ENCODE measurements around the gene RALGAPA2.

- TF ChIP-seq CTCF (IDR thresholded peaks at IDR 0.05; ENCODE audit: low read length), result no peak
- TF ChIP-seq EZH2 (IDR thresholded peaks at IDR 0.05; ENCODE audit: borderline replicate concordance, low read length), result no peak
These were observed 46.1 kb downstream of the RALGAPA2 start for GRCh38 chr20:20666359-20666758.

Data from OCI-LY1 (cell line).